Measurements from ENCODE around the gene SMCO4. TPM values are rescaled to one million over a fixed set of nuclear protein-coding genes. Genes with fewer than 3 reads are reported as not detected.

The SMCO4 gene
- total and polyA plus RNA-seq, 2 experiments from 2014 or later: 42.2 to 49.0 TPM

DNA sequence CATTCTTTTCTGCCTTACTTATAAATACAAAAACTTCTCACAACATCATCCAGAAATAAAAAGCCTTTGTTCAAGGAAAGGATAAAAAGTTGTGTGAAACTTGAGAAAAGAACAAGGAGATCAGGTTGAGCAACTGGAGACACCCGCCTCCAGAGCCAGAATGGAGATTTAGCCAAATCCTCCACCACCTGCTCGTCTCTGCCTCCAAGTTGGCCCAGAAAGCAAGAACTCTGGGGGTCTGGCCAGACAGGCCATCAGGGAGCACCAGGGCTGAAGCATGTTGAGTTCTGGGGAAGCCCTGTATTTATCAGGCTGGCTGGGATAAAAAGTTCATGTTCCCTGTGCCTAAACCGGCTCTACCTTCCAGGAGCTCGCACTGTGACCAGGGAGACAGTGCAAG, 14.9 kb downstream of the SMCO4 start:
- H3K27me3 Mint-ChIP-seq (ENCODE audit: insufficient read depth, low read depth, poor library complexity): peaks cover 8% of the 10 kb centered on the region
- H3K27me3 ChIP-seq (ENCODE audit: insufficient read depth): no peaks in the 10 kb centered on the region
- no peak for ATAC-seq
- H3K4me2 ChIP-seq: no peak overlapping the region
- no peak overlapping the region for H3K4me3 ChIP-seq
- no peak overlapping the region for H3K27ac Mint-ChIP-seq
- peaks cover 63% of the 10 kb centered on the region for H3K4me1 Mint-ChIP-seq
- H3K36me3 ChIP-seq (ENCODE audit: insufficient read depth): no peaks in the 10 kb centered on the region
- H3K79me2 ChIP-seq (replicated peaks; ENCODE audit: insufficient read depth): peaks cover 88% of the 10 kb centered on the region
- H4K20me1 ChIP-seq (replicated peaks; ENCODE audit: insufficient read depth): peaks cover 3% of the 10 kb centered on the region; the same call in 1 of the 2 replicates
- TF ChIP-seq, protein P1, sequence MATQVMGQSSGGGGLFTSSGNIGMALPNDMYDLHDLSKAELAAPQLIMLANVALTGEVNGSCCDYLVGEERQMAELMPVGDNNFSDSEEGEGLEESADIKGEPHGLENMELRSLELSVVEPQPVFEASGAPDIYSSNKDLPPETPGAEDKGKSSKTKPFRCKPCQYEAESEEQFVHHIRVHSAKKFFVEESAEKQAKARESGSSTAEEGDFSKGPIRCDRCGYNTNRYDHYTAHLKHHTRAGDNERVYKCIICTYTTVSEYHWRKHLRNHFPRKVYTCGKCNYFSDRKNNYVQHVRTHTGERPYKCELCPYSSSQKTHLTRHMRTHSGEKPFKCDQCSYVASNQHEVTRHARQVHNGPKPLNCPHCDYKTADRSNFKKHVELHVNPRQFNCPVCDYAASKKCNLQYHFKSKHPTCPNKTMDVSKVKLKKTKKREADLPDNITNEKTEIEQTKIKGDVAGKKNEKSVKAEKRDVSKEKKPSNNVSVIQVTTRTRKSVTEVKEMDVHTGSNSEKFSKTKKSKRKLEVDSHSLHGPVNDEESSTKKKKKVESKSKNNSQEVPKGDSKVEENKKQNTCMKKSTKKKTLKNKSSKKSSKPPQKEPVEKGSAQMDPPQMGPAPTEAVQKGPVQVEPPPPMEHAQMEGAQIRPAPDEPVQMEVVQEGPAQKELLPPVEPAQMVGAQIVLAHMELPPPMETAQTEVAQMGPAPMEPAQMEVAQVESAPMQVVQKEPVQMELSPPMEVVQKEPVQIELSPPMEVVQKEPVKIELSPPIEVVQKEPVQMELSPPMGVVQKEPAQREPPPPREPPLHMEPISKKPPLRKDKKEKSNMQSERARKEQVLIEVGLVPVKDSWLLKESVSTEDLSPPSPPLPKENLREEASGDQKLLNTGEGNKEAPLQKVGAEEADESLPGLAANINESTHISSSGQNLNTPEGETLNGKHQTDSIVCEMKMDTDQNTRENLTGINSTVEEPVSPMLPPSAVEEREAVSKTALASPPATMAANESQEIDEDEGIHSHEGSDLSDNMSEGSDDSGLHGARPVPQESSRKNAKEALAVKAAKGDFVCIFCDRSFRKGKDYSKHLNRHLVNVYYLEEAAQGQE (IDR thresholded peaks at IDR 0.05; ENCODE audit: unreplicated experiment): no peak
- TF ChIP-seq NANOG (IDR thresholded peaks at IDR 0.05; ENCODE audit: borderline replicate concordance): no peak
- no peak for TF ChIP-seq JUNB (IDR thresholded peaks at IDR 0.05; ENCODE audit: unreplicated experiment)
- DNase-seq (ENCODE audit: low spot score): no peak
- no peak overlapping the region for H3K4me3 Mint-ChIP-seq
- H2AFZ ChIP-seq: no peak overlapping the region
- no peak overlapping the region for H3K27ac ChIP-seq (ENCODE audit: low read depth)
- no peaks in the 10 kb centered on the region for H3F3A ChIP-seq (replicated peaks; ENCODE audit: low read depth)
- H3K4me1 ChIP-seq (ENCODE audit: insufficient read depth): peaks cover 28% of the 10 kb centered on the region
- H3K9me2 ChIP-seq (ENCODE audit: insufficient read depth): 0 out of 2 replicates have a peak, but pooled peaks cover 2% of the 10 kb centered on the region
- peaks cover 19% of the 10 kb centered on the region for H3K36me3 Mint-ChIP-seq (ENCODE audit: low read depth)
- H3K9me3 Mint-ChIP-seq: peaks cover 2% of the 10 kb centered on the region

- Histone ChIP-seq H3K36me3 (ENCODE audit: insufficient read depth) (no peaks in the 10 kb centered on the region), H3K4me2 (no peak overlapping the region), H3K9me2 (ENCODE audit: insufficient read depth) (0 out of 2 replicates have a peak, but pooled peaks cover 2% of the 10 kb centered on the region), H3K27ac (ENCODE audit: low read depth) (no peak overlapping the region), H2AFZ (no peak overlapping the region), H3F3A (replicated peaks; ENCODE audit: low read depth) (no peaks in the 10 kb centered on the region), H4K20me1 (replicated peaks; ENCODE audit: insufficient read depth) (peaks cover 3% of the 10 kb centered on the region; the same call in 1 of the 2 replicates), H3K4me3 (no peak overlapping the region), H3K27me3 (ENCODE audit: insufficient read depth) (no peaks in the 10 kb centered on the region), H3K4me1 (ENCODE audit: insufficient read depth) (peaks cover 35% of the 10 kb centered on the region), H3K79me2 (replicated peaks; ENCODE audit: insufficient read depth) (peaks cover 87% of the 10 kb centered on the region)
- no peak overlapping the region for H3K4me3 Mint-ChIP-seq
- H3K27ac Mint-ChIP-seq: peak overlapping the region; percentile 19; the same call in 1 of the 2 replicates
- H3K4me1 Mint-ChIP-seq: peaks cover 65% of the 10 kb centered on the region
- H3K9me3 Mint-ChIP-seq: peaks cover 2% of the 10 kb centered on the region
- H3K36me3 Mint-ChIP-seq (ENCODE audit: low read depth): peaks cover 19% of the 10 kb centered on the region
- ATAC-seq (no peak), DNase-seq (ENCODE audit: low spot score) (no peak)
- peaks cover 5% of the 10 kb centered on the region for H3K27me3 Mint-ChIP-seq (ENCODE audit: insufficient read depth, low read depth, poor library complexity)
- TF ChIP-seq, protein P2, sequence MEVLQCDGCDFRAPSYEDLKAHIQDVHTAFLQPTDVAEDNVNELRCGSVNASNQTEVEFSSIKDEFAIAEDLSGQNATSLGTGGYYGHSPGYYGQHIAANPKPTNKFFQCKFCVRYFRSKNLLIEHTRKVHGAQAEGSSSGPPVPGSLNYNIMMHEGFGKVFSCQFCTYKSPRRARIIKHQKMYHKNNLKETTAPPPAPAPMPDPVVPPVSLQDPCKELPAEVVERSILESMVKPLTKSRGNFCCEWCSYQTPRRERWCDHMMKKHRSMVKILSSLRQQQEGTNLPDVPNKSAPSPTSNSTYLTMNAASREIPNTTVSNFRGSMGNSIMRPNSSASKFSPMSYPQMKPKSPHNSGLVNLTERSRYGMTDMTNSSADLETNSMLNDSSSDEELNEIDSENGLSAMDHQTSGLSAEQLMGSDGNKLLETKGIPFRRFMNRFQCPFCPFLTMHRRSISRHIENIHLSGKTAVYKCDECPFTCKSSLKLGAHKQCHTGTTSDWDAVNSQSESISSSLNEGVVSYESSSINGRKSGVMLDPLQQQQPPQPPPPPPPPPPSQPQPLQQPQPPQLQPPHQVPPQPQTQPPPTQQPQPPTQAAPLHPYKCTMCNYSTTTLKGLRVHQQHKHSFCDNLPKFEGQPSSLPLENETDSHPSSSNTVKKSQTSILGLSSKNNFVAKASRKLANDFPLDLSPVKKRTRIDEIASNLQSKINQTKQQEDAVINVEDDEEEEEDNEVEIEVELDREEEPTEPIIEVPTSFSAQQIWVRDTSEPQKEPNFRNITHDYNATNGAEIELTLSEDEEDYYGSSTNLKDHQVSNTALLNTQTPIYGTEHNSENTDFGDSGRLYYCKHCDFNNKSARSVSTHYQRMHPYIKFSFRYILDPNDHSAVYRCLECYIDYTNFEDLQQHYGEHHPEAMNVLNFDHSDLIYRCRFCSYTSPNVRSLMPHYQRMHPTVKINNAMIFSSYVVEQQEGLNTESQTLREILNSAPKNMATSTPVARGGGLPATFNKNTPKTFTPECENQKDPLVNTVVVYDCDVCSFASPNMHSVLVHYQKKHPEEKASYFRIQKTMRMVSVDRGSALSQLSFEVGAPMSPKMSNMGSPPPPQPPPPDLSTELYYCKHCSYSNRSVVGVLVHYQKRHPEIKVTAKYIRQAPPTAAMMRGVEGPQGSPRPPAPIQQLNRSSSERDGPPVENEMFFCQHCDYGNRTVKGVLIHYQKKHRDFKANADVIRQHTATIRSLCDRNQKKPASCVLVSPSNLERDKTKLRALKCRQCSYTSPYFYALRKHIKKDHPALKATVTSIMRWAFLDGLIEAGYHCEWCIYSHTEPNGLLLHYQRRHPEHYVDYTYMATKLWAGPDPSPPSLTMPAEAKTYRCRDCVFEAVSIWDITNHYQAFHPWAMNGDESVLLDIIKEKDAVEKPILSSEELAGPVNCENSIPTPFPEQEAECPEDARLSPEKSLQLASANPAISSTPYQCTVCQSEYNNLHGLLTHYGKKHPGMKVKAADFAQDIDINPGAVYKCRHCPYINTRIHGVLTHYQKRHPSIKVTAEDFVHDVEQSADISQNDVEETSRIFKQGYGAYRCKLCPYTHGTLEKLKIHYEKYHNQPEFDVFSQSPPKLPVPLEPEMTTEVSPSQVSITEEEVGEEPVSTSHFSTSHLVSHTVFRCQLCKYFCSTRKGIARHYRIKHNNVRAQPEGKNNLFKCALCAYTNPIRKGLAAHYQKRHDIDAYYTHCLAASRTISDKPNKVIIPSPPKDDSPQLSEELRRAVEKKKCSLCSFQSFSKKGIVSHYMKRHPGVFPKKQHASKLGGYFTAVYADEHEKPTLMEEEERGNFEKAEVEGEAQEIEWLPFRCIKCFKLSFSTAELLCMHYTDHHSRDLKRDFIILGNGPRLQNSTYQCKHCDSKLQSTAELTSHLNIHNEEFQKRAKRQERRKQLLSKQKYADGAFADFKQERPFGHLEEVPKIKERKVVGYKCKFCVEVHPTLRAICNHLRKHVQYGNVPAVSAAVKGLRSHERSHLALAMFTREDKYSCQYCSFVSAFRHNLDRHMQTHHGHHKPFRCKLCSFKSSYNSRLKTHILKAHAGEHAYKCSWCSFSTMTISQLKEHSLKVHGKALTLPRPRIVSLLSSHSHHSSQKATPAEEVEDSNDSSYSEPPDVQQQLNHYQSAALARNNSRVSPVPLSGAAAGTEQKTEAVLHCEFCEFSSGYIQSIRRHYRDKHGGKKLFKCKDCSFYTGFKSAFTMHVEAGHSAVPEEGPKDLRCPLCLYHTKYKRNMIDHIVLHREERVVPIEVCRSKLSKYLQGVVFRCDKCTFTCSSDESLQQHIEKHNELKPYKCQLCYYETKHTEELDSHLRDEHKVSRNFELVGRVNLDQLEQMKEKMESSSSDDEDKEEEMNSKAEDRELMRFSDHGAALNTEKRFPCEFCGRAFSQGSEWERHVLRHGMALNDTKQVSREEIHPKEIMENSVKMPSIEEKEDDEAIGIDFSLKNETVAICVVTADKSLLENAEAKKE (CRISPR knock-in tag; IDR thresholded peaks at IDR 0.05): no peak
- TF ChIP-seq JUNB (IDR thresholded peaks at IDR 0.05; ENCODE audit: unreplicated experiment) (no peak), ZNF331 (CRISPR knock-in tag; IDR thresholded peaks at IDR 0.05; ENCODE audit: low read depth) (no peak), CREB1 (CRISPR knock-in tag; IDR thresholded peaks at IDR 0.05; ENCODE audit: low read depth) (no peak)
Measured at GRCh38 chr11:93526641-93527583, 16.3 kb downstream of the SMCO4 start.

All from GM23338 (cell line).